Activated T-cell treated with anti-CD3 and anti-CD28 coated beads for 24 hours (primary cell): Measurements from ENCODE around the gene MAP3K7.

ENCODE experiments used
- DNase-seq: peaks from one replicate; pipeline ENCODE4 v3.0.0-alpha.2; 2020; ENCODE audit warnings: low read depth

MAP3K7 gene

DNA sequence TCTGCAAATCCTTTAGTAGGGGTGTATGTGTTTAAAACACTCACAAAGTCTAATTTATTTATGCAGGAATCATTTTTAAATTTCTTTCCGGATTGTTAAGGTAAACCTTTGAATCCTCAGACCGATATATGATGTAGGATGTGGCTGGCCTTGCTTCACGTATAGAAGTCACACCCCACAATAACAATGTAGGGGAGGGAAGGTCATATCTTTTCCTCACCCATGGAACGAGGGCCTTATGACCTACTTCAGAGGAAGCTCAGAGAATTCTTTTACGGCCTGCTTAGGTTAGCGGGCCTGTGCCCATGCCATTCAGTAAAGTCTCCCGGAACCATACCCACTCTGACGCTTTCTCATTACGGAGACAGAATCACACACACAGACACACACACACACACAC lies 102.9 kb downstream of the MAP3K7 start:
- DNase-seq: no peak

DNA sequence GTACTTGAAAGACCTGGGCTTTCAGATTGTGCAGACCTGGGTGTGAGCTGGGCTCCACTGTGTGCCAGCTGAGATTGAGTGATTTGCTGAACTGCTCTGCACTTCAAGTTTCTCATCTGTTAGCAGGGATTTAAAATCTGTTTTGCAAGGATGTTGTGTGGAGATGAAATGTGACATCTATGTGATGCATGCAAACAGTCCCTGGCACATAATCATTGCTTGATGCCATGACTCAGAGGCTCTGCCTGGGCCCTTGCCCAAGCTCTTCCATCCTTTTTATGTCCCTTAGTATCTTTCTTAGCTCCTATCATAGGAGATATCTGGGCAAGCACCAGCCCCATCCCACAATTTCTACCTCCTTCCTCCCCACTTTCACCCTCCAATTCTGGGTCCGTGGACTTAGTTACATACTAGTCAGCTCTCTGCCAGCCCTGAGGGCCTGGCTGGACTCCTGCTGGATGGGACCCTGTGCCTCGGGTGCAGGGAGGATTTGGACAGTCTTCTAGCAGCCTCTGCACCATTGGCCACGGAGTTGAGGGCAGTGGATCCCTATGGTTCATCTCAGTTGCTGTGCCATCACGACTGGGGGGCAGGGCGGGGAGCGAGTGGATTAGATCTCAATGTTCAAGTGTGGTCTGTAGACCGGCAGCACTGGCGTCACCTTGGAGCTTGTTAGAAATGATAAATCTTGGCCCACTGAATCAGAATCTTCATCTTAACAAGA lies 103.6 kb downstream of the MAP3K7 start:
- no peak for DNase-seq

DNA sequence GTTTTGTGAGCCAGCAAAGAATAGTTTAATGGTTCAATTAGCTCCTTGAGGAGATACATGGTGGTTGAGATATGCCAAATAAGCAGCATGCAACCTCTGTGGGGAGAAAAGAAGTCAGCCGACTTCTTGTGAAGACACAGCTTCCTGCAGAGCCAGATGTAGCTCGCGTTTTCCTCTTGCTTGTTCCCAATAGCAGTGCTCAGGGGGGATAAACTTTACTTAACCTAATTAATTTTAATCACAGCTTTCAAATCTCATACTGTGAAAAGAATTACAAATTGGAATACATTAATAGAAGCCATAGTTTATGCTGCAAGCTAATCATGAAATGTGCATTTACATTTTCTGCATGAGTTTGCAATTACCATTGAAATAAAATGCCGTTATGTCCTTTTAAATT lies 106.2 kb downstream of the MAP3K7 start:
- DNase-seq: no peak

DNA sequence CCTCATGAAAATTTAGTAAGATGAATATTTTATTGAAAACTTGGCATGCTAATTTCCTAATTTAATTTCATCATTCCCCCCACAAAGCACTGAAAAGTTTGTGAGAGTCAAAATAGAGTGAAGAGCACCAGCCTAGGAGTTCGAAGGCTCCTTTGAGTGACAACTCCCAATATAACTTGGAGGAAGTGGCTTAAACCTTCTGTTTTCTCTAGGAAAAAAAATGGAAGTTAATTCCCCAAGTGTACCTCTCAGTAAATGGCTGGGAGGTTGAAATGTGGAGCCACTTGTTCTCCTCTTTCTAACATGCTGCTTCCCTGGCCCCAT lies 107.3 kb downstream of the MAP3K7 start:
- no peak for DNase-seq

DNA sequence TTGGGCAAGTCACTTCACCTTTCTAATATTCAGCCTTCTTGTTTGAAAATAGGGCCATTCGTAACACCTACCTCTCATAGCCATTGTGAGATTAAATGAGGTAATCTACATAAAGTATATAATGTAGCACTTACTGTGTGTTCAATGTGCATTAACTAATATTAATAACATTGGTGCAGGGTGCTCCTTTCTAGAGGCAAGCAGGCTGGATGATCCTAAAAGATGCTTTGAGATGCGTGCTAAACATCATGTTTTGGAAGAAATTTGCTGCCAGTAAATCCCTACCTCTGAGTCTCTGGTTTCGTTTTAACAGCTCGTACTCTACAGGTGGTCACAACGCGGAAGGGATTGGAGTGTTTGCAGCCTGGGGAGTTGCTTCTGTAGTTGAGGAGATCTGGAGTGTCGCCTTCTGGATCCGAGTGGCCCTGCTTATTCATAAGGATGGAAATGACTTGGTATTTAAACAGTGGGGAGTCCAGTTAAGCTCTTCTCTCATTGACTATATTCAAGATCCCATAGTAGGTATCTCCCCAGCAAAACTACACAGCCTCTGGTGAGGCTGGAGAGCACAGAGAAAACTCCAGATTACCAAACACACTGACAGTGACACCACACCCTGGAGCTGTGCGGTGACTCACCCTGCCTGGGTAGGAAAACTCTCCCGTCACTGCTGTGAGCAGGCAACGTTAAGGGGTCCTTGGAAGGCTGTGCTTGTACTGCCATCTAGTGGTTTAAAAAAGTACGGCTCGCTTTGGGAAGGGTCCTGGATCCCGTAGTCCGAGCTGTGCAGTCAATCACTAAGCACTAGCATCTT lies 107.9 kb downstream of the MAP3K7 start:
- peak; percentile 87 for DNase-seq

DNA sequence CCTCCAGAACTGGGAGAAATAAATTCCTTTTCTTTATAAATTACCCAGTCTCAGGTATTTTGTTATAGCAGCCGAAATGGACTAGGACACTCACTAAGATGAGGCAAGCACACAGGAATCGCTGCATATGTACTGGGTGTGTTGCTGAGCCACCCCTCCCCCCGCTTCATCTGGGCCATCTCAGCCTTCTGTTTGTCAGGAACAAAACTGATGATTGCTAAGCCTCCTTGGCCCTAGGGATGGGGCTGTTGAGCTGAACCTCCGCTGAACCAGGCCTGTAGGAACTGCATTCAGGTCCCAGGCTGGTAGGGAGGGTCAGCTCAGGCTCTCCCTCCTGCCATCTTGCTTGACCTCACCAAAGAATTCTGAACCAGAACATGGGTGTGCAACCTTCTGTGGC lies 108.6 kb downstream of the MAP3K7 start:
- DNase-seq: no peak

DNA sequence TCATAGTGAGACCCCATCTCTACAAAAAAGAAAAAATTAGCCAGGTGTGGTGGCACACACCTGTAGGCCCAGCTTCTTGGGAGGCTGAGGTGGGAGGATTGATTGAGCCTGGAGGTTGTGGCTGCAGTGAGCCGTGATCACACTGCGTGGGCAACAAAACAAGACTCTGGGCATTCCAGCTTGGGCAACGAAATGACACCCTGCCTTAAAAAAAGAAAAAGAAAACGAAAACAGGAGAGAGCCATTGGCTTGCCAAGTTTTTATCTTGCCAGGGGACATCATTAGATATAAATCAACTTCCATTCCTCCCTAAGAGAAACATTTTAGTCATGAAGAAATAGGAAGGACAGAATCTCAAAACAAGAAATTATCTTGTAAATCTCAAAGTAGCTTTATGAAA lies 109.5 kb downstream of the MAP3K7 start:
- DNase-seq: no peak

DNA sequence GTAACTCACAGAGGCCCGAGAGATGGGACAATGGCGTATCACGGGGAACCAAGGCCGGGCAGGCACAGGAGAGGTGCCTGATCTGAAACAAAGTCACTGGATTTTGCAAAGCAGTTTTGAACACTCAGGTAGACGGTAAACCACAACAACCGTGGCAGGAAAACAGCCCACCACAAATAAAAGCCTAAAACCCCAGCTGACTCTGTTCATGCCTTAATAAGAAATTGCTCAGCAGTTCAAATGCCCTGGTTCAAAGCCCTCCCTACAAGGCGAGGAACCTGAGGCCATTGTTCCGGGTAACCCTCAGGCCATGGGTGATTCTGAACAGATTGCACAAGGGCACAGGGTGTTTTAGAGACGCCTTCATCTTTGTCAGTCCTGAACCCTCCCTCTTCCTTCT lies 114.2 kb downstream of the MAP3K7 start:
- no peak for DNase-seq

DNA sequence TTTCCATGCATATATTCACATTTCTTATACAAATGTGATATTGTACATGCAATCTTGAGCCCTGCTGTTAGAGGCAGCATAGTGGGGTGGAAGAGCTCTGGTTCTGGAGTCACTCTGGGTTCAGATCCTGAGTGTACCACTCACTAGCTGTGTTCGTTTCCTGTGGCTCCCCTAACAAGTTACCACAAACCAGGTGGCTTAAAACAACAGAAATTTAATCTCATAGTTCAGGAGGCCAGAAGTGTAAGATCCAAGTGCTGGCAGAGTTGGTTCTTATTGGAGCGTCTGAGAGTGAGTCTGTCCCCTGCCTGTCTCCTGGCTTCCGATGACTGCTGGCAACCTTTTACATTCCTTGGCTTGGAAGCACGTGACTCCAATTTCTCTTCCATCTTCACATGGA lies 115.6 kb downstream of the MAP3K7 start:
- DNase-seq: no peak

DNA sequence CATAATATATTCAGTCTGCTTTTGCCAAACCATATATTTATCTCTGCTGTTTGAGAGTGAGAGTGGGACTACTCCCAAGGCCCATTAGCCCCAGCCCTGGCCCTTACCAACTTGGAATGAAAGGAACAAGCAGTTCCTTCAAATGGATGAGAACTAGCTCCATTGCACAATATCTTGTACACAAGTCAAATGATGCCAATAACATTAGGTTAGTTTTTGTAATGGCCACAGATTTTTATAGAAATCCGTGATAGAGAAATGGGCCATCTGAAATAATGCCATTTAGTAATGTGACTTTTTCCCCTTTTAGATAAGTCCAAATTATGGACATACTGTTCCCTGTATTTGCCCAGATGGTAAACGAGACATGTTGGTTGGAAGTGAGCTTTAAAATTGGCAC lies 117.0 kb downstream of the MAP3K7 start:
- no peak for DNase-seq

DNA sequence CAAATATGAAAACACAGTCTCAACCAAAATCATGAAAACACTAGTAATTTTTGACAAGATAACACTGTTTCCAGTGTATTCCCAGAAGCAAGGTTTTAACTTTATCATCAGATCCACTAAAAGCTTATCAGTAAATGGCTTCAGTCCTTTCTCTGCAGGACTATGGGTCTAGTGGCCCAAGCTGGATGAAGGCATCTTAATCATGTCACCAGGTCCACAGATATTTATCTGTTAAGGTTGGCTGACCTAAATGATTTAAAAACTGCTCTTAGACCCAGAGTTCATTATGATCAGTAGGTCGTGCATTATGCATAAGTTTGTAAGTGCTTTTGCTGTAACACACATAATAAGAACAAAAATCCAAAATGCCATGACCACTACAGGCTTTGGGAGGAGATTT lies 118.0 kb downstream of the MAP3K7 start:
- no peak for DNase-seq

DNA sequence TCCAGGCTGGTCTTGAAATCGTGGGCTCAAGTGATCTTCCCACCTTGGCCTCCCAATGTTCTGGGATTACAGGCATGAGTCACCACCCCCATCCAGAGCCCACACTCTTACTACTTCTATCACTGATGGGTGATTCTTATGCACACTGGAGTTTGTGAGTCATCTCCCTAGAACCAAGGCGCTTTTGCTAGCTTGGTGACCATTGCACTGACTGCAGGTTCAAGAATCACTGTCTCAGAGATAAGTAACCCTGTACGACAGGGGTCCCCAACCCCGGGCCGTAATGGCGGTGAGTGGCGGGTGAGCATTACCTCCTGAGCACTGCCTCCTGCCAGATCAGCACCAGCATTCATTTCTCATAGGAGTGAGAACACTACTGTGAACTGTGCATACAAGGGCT lies 118.8 kb downstream of the MAP3K7 start:
- peak; percentile 40 for DNase-seq

DNA sequence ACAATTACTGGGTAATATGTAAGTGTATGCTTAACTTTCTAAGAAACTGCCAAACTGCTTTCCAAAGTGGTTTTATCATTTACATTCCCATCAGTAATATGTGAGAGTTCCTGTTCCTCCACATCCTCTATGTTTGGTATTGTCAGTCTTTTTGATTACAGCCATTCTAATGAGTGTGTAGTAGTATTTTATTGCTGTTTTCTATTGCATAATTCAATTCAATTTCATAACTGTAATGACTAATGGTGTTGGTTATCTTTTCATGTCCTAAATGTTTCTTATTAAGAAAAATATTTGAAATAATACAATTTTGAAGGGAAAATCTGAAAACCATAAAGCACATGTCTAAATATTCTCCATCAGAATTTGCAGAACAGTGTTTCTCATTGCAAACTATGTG lies 119.3 kb downstream of the MAP3K7 start:
- DNase-seq: no peak

DNA sequence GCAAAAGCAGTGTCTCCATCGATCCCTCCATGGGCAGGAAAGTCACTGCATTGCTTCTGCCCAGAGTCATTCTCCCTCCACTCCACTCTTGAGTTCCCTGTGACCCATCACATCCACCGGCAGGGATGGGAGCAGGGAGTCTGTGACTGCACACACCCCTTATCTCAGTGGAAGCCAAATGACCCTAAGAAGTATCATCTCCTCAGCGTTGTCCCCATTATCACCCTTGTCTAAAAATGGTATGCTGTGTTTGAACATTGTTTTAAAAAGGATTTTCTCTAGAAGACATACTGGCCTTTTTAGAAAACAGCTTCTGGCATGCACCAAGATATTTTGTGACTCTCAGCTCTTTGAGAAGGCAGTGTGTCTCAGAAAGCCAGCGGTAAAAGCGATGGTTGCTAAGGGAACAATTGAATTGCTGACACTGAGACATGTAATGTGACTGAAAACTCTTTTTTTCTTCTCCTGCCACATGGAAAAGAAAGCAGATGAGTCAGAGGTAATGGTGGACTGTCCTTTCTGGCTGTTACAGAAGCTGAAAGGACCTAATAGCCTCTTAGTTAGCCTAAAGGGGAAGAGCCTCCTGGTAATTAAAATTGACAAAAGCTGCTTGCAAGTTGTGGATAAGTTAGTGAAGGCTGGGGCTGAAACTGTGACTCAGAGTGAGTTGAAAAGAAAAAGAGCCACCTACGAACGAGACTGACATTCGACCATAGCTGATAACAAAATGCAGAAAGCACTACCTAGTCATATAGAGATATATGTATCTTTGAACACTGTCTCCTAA lies 120.5 kb downstream of the MAP3K7 start:
- peak; percentile 42 for DNase-seq

DNA sequence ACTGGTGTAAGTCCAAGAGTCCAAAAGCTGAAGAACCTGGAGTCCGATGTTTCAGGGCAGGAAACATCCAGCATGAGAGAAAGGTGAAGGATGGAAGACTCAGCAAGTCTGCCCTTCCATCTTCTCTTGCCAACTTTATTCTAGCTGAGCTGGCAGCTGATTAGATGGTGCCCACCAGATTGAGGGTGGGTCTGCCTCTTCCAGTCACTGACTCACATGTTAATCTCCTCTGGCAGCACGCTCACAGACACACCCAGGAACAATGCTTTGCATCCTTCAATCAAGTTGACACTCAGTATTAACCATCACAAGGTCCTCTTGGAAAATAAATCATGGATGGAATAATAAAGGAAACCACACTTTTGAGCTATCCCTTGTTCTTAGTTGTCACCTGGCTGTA lies 121.2 kb downstream of the MAP3K7 start:
- no peak for DNase-seq

DNA sequence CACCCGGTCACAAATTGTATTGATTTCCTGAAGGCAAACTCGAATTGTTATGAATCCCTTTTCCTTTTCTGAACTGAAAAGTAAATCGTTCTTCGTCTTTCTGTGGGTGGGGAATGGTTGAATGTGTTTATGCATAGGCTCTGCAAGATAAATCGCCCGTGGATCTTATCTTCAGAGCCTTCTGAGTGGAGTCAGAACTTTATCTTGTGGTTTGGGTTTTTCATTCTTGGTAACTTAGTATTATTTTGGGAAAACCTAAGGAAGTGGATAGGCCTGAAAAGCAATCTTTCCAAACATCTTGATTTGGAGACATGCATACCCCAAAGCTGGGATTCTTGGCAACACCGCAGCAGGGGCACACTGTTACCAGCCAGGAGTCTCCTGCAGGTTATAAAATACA lies 122.4 kb downstream of the MAP3K7 start:
- DNase-seq: no peak

DNA sequence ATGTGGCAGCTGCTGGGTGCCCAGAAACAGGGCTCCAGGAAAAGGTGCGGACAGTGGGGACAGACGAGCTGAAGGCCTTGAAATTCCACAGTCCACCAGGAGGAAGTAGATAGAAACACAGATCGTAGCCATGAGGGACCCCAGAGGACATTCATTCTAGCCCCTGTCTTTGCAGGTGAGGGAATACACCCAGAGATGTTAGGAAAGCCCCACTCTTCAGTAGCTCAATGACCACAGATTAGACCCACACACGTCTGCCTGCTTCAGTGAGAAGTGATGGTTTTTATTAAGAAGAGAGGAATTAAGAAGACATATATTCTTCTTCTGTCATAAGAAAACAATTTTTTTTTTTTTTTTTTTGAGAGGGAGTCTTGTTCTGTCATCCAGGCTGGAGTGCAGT lies 123.0 kb downstream of the MAP3K7 start:
- DNase-seq: no peak
